A549 (cell line): ENCODE data around the gene ARHGEF28. TPM values are rescaled to one million over a fixed set of nuclear protein-coding genes. Genes with fewer than 3 reads are reported as not detected.

Experiments used
- ATAC-seq, 2 experiments: fragments of 200-7000 bp in 1 of 2; fragments of >200 bp in 1 of 2; cut with Nextera tagmentation in 1 of 2; cut with Tn5 transposase in 1 of 2; 3 replicates each; pipeline versions ENCODE4 v1.8.0 to v1.9.1; 2018 to 2020; ENCODE audit warnings: mild to moderate bottlenecking in 1 of 2, moderate library complexity in 1 of 2
- CTCF ChIA-PET: fragments of 300-600 bp; sonication (Branson Sonifier 250); formaldehyde crosslinking; extraction: SDS; loops from one replicate; lab custom pipeline; 2021; ENCODE audit warnings: antibody characterized with exemption, inconsistent platforms; lab: Yijun Ruan, JAX
- POLR2A ChIA-PET: fragments of 350-600 bp; formaldehyde crosslinking; extraction: SDS; loops from one replicate; lab custom pipeline; 2021; ENCODE audit warnings: antibody characterized with exemption, inconsistent platforms; lab: Yijun Ruan, JAX
- DNase-seq, 2 experiments: peaks; one replicate each; pipeline versions ENCODE4 v3.0.0 to v3.0.0-alpha.2; 2011 to 2016; ENCODE audit warnings: low read depth in 1 of 2, low spot score in 1 of 2
- FAIRE-seq: peaks from 2 replicates; lab custom pipeline; 2011; peaks lifted over from hg19 to GRCh38; lab: Jason Lieb, UNC
- H3K27ac ChIP-seq, 2 experiments: fragments of >200 bp; sonication (Bioruptor Twin); formaldehyde crosslinking; 3 replicates each; pipeline ENCODE4 v1.5.1; 2016 to 2017
- H3K4me1 ChIP-seq: fragments of >200 bp; sonication (Bioruptor Twin); formaldehyde crosslinking; 3 replicates; pipeline ENCODE4 v1.6.1; 2016
- H3K4me2 ChIP-seq: fragments of >200 bp; sonication (Bioruptor Twin); formaldehyde crosslinking; 3 replicates; pipeline ENCODE4 v1.6.1; 2016
- H3K4me3 ChIP-seq: fragments of >200 bp; sonication (Bioruptor Twin); formaldehyde crosslinking; 3 replicates; pipeline ENCODE4 v1.5.1; 2016
- H3K9me3 ChIP-seq: fragments of >200 bp; sonication (Bioruptor Twin); formaldehyde crosslinking; 3 replicates; pipeline ENCODE4 v1.6.1; 2016
- ATOH8 ChIP-seq: fragments of 250-450 bp; sonication (Bioruptor Pico); IDR thresholded peaks from 2 replicates; pipeline ENCODE4 v1.5.0; 2020; ENCODE audit warnings: low read depth, mild to moderate bottlenecking, moderate library complexity
- BCL3 ChIP-seq: fragments of >200 bp; sonication (Bioruptor Twin); formaldehyde crosslinking; IDR thresholded peaks from 3 replicates; pipeline ENCODE4 v1.6.1; 2016
- BHLHE40 ChIP-seq: IDR thresholded peaks from 2 replicates; pipeline ENCODE4 v1.6.1; 2012; ENCODE audit warnings: low read depth, low read length, inconsistent platforms
- CBX2 ChIP-seq: fragments of 200-600 bp; sonication (generic); IDR thresholded peaks from 2 replicates; pipeline ENCODE4 v1.6.1; 2016; ENCODE audit warnings: low read depth, mild to moderate bottlenecking, borderline replicate concordance
- CTCF ChIP-seq: fragments of >200 bp; sonication (Bioruptor Twin); formaldehyde crosslinking; IDR thresholded peaks from 3 replicates; pipeline ENCODE4 v1.5.1; 2016
- EHF ChIP-seq: fragments of 250-450 bp; sonication (Bioruptor Pico); IDR thresholded peaks from 2 replicates; pipeline ENCODE4 v1.5.0; 2020; ENCODE audit warnings: mild to moderate bottlenecking
- EHMT2 ChIP-seq: fragments of 200-600 bp; sonication (generic); IDR thresholded peaks from 2 replicates; pipeline ENCODE4 v1.6.1; 2016; ENCODE audit warnings: antibody characterized with exemption, low read depth, mild to moderate bottlenecking, moderate library complexity
- ELK1 ChIP-seq: fragments of 150-350 bp; IDR thresholded peaks from 2 replicates; pipeline ENCODE4 v1.6.1; 2014; ENCODE audit warnings: low read depth, mild to moderate bottlenecking, low read length
- EP300 ChIP-seq, 2 experiments: fragments of >200 bp; sonication (Bioruptor Twin); formaldehyde crosslinking; IDR thresholded peaks; 2 replicates in 1 of 2; 3 replicates in 1 of 2; pipeline ENCODE4 v1.6.1; 2016 to 2017
- ESRRA ChIP-seq: fragments of 150-350 bp; IDR thresholded peaks from 2 replicates; pipeline ENCODE4 v1.6.1; 2014; ENCODE audit warnings: mild to moderate bottlenecking, low read length, borderline replicate concordance
- FOSB ChIP-seq: fragments of 250-450 bp; sonication (Bioruptor Pico); IDR thresholded peaks from 2 replicates; pipeline ENCODE4 v1.5.0; 2020; ENCODE audit warnings: mild to moderate bottlenecking, moderate library complexity
- GATA3 ChIP-seq: IDR thresholded peaks from 2 replicates; pipeline ENCODE4 v1.6.1; 2012; ENCODE audit warnings: borderline replicate concordance
- JUN ChIP-seq, 2 experiments: fragments of >200 bp; sonication (Bioruptor Twin); formaldehyde crosslinking; IDR thresholded peaks; 2 replicates in 1 of 2; 3 replicates in 1 of 2; pipeline ENCODE4 v1.6.1; 2016 to 2017
- MAFK ChIP-seq: fragments of 450-650 bp; IDR thresholded peaks from 2 replicates; pipeline ENCODE4 v1.6.1; 2014; ENCODE audit not compliant: partially characterized antibody
- MAZ ChIP-seq: fragments of 150-350 bp; IDR thresholded peaks from 2 replicates; pipeline ENCODE4 v1.6.1; 2014; ENCODE audit warnings: antibody characterized with exemption, low read depth, low read length, borderline replicate concordance
- MYC ChIP-seq: IDR thresholded peaks from 2 replicates; pipeline ENCODE4 v1.6.1; 2012; ENCODE audit warnings: mild to moderate bottlenecking, inconsistent platforms, low read length, improper control_type of control experiment, borderline replicate concordance
- NFE2L2 ChIP-seq: fragments of 150-350 bp; conservative IDR thresholded peaks from 2 replicates; pipeline ENCODE4 v1.6.1; 2014; ENCODE audit warnings: low read length
- NPAS2 ChIP-seq: fragments of 250-450 bp; sonication (Bioruptor Pico); IDR thresholded peaks from 2 replicates; pipeline ENCODE4 v1.8.0; 2022; ENCODE audit warnings: mild to moderate bottlenecking, moderate library complexity, borderline replicate concordance
- PBX3 ChIP-seq: IDR thresholded peaks from 2 replicates; pipeline ENCODE4 v1.6.1; 2012
- POLR2AphosphoS2 ChIP-seq: conservative IDR thresholded peaks from 2 replicates; pipeline ENCODE4 v1.6.1; 2012; ENCODE audit warnings: low read length, improper control_type of control experiment, inconsistent platforms
- RCOR1 ChIP-seq: fragments of 150-350 bp; IDR thresholded peaks from 2 replicates; pipeline ENCODE4 v1.6.1; 2014; ENCODE audit warnings: antibody characterized with exemption, low read length, low read depth
- REST ChIP-seq: fragments of 200-600 bp; sonication (generic); IDR thresholded peaks from 2 replicates; pipeline ENCODE4 v1.6.1; 2016; ENCODE audit warnings: antibody characterized with exemption, mild to moderate bottlenecking, moderate library complexity
- RFX5 ChIP-seq: fragments of 450-650 bp; IDR thresholded peaks from 2 replicates; pipeline ENCODE4 v1.7.1; 2014; ENCODE audit warnings: antibody characterized with exemption, mild to moderate bottlenecking, moderate library complexity
- SMC3 ChIP-seq: fragments of >200 bp; sonication (Bioruptor Twin); formaldehyde crosslinking; IDR thresholded peaks from 3 replicates; pipeline ENCODE4 v1.6.1; 2018; ENCODE audit warnings: inconsistent platforms
- SREBF2 ChIP-seq: fragments of 450-650 bp; IDR thresholded peaks from 2 replicates; pipeline ENCODE4 v1.6.1; 2014; ENCODE audit warnings: mild to moderate bottlenecking, moderate library complexity
- TFCP2L1 ChIP-seq: fragments of 250-450 bp; sonication (Bioruptor Pico); IDR thresholded peaks from 2 replicates; pipeline ENCODE4 v1.5.0; 2021; ENCODE audit warnings: mild to moderate bottlenecking
- TP53 ChIP-seq: fragments of 250-450 bp; sonication (Bioruptor Pico); IDR thresholded peaks from 2 replicates; pipeline ENCODE4 v1.5.0; 2021; ENCODE audit warnings: mild to moderate bottlenecking, moderate library complexity
- USF2 ChIP-seq: fragments of 450-650 bp; IDR thresholded peaks from 2 replicates; pipeline ENCODE4 v1.6.1; 2014; ENCODE audit warnings: antibody characterized with exemption
- ZC3H11A ChIP-seq: fragments of 450-650 bp; IDR thresholded peaks from 2 replicates; pipeline ENCODE4 v1.6.1; 2014; ENCODE audit warnings: antibody characterized with exemption, mild to moderate bottlenecking
- WGBS: methylation state at CpG from one replicate; pipeline ENCODE4 v1.1.6; 2017; ENCODE audit errors: missing lambda C conversion rate; 5-methylcytosine and 5-hydroxymethylcytosine counted together
- polyA plus RNA-seq, 4 experiments: library from polyadenylated mRNA; depleted of rRNA in 3 of 4; stranded (reverse); fragments of >200 nt; fragmentation: RNase III in 1 of 4; extraction: RNeasy Plus Mini Kit Qiagen cat#74134 plus additional on column Dnase treatment in 1 of 4; gene quantifications; 2 replicates in 3 of 4; 3 replicates in 1 of 4; pipeline ENCODE4 v1.2.3, GENCODE V29; 2011 to 2017

Gene ARHGEF28
- polyA plus RNA-seq, 2 of the 4 experiments (the other 2 are of a cell fraction) = 17.0 to 22.3 TPM

GRCh38 chr5:73754254-73754653 lies 128.3 kb downstream of the ARHGEF28 start:
- FAIRE-seq (no peak), ATAC-seq (no peak), DNase-seq (no peak)
- no peak overlapping the region for H3K27ac ChIP-seq
- H3K4me2 ChIP-seq = no peak overlapping the region
- POLR2A ChIA-PET = no interaction called here
- CTCF ChIA-PET = interaction anchor here (0.5 kb wide), 1 partner anchor 35 kb away, joined by 3 read pairs; no protein-coding TSS in a partner anchor
- H3K4me1 ChIP-seq = peaks cover 4% of the 10 kb centered on the region
- H3K9me3 ChIP-seq = no peaks in the 10 kb centered on the region
- TF ChIP-seq ESRRA = no peak
- no peak for TF ChIP-seq GATA3
- no peak for TF ChIP-seq REST
- no peak for TF ChIP-seq MYC
- TF ChIP-seq TFCP2L1 (CRISPR knock-in tag) = no peak
- TF ChIP-seq JUN (IDR thresholded peaks at IDR 0.05) = no peak
- no peak for TF ChIP-seq PBX3
- TF ChIP-seq MAFK = no peak
- no peak for TF ChIP-seq EP300 (IDR thresholded peaks at IDR 0.05)
- no peak for TF ChIP-seq POLR2AphosphoS2
- TF ChIP-seq BCL3 = no peak
- TF ChIP-seq MAZ = no peak
- no peak for TF ChIP-seq RCOR1
- TF ChIP-seq ZC3H11A = no peak
- no peak for TF ChIP-seq NFE2L2
- TF ChIP-seq ELK1 = no peak
- no peak for TF ChIP-seq ATOH8 (CRISPR knock-in tag)
- TF ChIP-seq, all 56 proteins: peak for 0
- 86% methylated on average over 4 of the region's 4 CpGs for WGBS
- no peak overlapping the region for H3K4me3 ChIP-seq

GRCh38 chr5:73757416-73757815 lies 131.4 kb downstream of the ARHGEF28 start:
- FAIRE-seq (no peak), ATAC-seq (no peak), DNase-seq (no peak)
- H3K27ac ChIP-seq = no peak overlapping the region
- no peaks in the 10 kb centered on the region for H3K9me3 ChIP-seq
- CTCF ChIA-PET = no interaction called here
- POLR2A ChIA-PET = no interaction called here
- no peak overlapping the region for H3K4me3 ChIP-seq
- H3K4me2 ChIP-seq = no peak overlapping the region
- H3K4me1 ChIP-seq = peaks cover 16% of the 10 kb centered on the region; the same call in 2 of the 3 replicates
- WGBS = 89% methylated on average over 1 of the region's 1 CpG
- TF ChIP-seq SREBF2 = no peak
- no peak for TF ChIP-seq CBX2
- TF ChIP-seq EHMT2 = no peak
- no peak for TF ChIP-seq SMC3
- no peak for TF ChIP-seq USF2
- TF ChIP-seq GATA3 = no peak
- no peak for TF ChIP-seq ESRRA
- no peak for TF ChIP-seq RFX5
- TF ChIP-seq TP53 = no peak
- TF ChIP-seq EHF (CRISPR knock-in tag) = no peak
- no peak for TF ChIP-seq MAZ
- no peak for TF ChIP-seq NPAS2 (CRISPR knock-in tag)
- no peak for TF ChIP-seq CTCF
- no peak for TF ChIP-seq FOSB (CRISPR knock-in tag)
- no peak for TF ChIP-seq BHLHE40
